ELF-1 (cell line): ENCODE data around the gene LYPD6B.
"Not testable (repeated sequence)": the region's sequence is repeated elsewhere in the genome, so short reads cannot be mapped to it uniquely, and the experiment has no call there.

Experiments
- DNase-seq: peaks from one replicate; pipeline ENCODE4 v3.0.0-alpha.2; 2016; ENCODE audit warnings: low read depth, low spot score

LYPD6B gene

DNA sequence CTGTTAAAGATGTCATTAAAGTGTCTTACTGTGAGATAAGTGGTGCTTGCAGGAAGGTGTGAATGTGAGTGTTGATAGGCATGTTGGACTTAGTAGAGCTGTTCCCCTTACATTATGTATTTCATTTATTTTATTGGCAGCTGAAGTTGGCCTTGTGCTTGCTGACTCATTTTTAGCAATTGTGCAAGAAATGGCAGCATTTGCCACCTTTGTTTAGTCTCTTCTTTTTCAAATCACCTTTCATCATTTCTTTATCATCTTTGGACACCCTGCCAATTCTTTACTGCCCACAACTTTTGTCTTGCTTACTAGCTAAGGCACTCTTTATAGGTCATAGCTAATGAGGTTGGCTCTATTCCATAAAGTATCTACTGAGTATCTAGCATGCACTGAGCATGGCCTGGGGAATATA, 161.6 kb downstream of the LYPD6B start:
- DNase-seq = no peak

DNA sequence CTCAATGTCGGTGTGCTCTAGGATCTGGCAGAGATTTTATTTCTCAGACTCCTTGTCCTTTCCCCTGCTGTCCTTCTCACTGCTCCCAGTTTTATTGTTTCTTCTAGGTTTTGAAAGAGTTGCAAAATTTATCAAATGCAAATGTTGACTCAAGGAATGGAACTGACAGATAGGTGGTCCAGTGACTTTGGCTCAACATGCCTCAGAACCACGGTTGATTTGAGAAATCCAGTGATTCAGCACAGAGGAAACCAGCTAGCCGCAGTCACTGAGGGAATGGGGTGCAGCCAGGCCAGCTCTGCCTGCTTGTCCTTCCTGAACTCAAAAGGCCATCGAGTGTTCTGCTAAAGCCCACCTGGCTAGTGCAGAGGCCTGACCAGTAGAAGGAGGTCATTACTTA, 166.2 kb downstream of the LYPD6B start:
- no peak for DNase-seq

DNA sequence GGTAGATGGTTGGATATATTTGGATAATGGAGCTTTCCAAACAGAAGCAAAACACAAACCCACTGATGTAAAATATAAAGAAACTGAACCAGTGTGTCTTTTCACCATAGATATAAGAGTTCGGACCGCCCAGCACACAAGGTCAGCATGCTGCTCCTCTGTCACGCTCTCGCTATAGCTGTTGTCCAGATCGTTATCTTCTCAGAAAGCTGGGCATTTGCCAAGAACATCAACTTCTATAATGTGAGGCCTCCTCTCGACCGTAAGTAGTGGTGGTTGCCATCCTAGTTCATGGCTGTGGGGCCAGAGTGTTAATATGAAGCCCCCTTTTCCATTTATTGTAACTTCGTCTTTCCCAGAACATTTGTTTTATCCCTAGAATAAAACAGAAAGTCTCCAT, 166.6 kb downstream of the LYPD6B start:
- no peak for DNase-seq

GRCh38 chr2:149213764-149214493, 175.4 kb downstream of the LYPD6B start:
- no peak for DNase-seq

DNA sequence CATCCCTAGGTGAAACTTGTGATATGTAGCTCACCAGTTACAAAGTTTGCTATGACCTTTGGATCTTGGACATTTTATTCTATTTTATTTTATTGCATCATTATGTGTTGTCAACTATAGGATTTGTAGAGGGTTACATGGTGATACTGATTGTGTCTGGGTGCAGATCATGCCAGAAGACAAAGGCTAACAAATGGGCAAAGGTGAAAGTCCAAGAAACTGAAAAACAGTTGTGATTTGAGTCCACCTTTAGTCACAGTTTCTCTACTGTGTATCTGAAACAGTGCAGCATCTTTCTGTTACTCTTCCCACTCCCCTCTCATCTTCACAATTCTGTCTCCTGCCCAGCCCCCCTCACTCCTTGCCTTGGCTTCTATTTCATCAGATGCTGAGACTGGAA, 180.0 kb downstream of the LYPD6B start:
- no peak for DNase-seq

- peak; percentile 64 for DNase-seq
These were observed 181.4 kb downstream of the LYPD6B start for GRCh38 chr2:149219856-149220255.

GRCh38 chr2:149221002-149221401, 182.5 kb downstream of the LYPD6B start:
- DNase-seq = no peak

GRCh38 chr2:149221898-149222297, 183.4 kb downstream of the LYPD6B start:
- peak; percentile 69 for DNase-seq

GRCh38 chr2:149223472-149224095, 185.1 kb downstream of the LYPD6B start:
- peak; percentile 55 for DNase-seq

GRCh38 chr2:149224543-149224942, 186.0 kb downstream of the LYPD6B start:
- DNase-seq = no peak

DNA sequence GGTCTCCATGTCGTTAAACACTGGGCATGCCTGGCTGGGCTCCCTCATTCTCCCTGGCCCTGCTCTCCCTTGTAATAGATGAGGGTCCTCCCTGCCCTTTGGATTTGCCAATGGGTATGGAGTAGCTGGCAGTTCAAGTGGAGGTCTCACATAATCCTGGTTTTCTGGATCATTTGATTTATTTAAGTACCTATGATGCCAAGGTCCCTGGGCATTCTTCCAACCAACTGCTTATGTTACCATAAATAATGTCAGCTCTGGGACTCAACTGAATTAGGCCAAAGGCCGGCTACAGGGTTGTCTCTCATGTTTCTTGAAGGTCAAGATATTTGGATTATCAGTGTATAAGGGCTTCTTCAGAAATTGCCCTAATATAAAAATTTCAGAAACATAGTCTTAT, 186.9 kb downstream of the LYPD6B start:
- DNase-seq = no peak

DNA sequence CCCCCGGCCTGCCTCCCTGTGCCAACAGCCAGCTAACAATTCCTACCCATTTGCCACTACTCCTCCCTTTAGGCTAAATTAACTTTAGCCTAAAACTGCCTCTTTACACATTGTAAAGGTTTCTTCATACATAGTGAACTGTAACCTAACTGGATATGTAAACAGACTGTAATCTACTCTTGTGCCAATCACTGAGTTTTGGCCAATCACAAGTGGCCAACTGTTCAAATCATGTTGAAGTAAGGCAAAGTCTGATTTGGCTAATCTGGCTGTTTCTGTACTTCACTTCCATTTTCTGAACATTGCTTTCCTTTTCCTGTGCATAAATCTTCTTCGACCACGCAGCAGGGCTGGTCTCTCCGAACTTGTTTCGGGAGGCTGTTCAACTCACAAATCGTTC, 188.3 kb downstream of the LYPD6B start:
- no peak for DNase-seq

DNA sequence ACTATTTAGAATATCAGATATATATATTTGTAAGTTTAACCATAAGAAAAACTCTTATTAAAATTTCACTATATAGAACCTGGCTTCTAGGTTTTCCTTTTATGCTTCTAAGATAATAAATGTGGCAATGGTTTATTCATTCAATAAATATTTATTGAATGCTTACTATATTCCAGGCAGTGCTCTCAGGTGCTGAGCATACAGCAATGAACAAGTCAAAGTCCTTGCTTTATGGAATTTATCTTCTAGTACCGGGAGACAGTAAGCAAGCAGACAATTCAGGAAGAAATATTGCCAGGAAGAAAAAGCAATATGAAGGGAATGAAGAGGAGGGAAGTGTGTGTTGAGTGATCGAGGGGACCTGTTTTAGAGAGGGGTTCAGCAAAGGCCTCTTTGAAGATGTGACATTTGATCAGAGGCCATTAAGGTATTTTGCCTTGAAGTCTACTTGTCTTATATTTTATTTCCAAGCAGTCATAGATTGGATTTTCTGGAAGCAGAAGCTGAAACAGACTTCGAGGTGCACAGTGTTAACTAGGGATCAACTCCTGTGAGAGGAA, 197.4 kb downstream of the LYPD6B start:
- DNase-seq = no peak

- no peak for DNase-seq
These were observed 197.9 kb downstream of the LYPD6B start for GRCh38 chr2:149236410-149236809.

DNA sequence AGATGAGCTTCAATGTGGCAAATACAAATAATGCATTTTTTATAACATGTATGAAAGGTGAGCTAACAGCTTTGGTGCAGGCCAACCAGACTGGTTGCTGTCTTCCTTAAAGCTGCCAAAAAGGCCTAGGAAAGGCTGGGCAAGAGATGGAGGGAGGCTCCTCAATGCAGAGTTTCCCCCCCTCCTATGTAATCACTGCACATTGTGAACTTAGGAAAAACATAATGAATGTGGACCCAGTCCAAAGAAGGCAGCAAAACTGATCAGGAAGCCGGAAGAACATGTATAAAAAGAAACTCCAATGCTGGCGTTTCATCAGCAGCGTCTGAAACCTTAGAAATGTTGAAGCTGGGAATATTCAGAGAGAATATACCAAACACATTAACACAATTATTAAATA, 207.7 kb downstream of the LYPD6B start:
- no peak for DNase-seq

DNA sequence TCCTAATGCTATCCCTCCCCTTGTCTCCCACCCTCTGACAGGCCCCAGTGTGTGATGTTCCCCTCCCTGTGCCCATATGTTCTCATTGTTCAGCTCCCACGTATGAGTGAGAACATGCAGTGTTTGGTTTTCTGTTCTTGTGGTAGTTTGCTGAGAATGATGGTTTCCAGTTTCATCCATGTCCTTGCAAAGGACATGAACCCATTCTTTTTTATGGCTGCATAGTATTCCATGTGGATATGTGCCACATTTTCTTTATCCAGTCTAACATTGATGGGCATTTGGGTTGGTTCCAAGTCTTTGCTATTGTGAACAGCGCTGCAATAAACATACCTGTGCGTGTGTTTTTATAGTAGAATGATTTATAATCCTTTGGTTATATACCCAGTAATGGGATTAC, 212.9 kb downstream of the LYPD6B start:
- not testable (repeated sequence) for DNase-seq

DNA sequence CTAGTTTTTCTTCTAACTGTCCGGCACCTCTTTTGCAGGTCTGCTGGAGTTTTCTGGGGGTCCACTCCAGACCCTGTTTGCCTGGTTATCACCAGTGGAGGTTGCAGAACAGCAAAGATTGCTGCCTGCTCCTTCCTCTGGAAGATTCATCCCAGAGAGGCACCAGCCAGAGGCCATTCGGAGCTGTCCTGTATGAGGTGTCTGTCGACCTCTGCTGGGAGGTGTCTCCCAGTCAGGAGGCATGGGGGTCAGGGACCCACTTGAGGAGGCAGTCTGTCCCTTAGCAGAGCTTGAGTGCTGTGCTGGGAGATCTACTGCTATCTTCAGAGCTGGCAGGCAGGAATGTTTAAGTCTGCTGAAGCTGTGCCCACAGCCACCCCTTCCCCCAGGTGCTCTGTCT, 218.4 kb downstream of the LYPD6B start:
- not testable (repeated sequence) for DNase-seq

GRCh38 chr2:149258531-149258930, 220.0 kb downstream of the LYPD6B start:
- DNase-seq = no peak

- DNase-seq = no peak
These were observed 220.6 kb downstream of the LYPD6B start for GRCh38 chr2:149259136-149259535.

GRCh38 chr2:149261692-149262091, 223.2 kb downstream of the LYPD6B start:
- DNase-seq = no peak
